NCI-H2227 treated with DMSO at 0.1 percent for 48 hours (cell line): ENCODE data around the gene PPT2.
"Not testable (repeated sequence)": the region's sequence is repeated elsewhere in the genome, so short reads cannot be mapped to it uniquely, and the experiment has no call there.

ENCODE experiments used
- DNase-seq: peaks from one replicate; lab custom pipeline; 2025; lab: John Stamatoyannopoulos, UW

Gene PPT2

DNA sequence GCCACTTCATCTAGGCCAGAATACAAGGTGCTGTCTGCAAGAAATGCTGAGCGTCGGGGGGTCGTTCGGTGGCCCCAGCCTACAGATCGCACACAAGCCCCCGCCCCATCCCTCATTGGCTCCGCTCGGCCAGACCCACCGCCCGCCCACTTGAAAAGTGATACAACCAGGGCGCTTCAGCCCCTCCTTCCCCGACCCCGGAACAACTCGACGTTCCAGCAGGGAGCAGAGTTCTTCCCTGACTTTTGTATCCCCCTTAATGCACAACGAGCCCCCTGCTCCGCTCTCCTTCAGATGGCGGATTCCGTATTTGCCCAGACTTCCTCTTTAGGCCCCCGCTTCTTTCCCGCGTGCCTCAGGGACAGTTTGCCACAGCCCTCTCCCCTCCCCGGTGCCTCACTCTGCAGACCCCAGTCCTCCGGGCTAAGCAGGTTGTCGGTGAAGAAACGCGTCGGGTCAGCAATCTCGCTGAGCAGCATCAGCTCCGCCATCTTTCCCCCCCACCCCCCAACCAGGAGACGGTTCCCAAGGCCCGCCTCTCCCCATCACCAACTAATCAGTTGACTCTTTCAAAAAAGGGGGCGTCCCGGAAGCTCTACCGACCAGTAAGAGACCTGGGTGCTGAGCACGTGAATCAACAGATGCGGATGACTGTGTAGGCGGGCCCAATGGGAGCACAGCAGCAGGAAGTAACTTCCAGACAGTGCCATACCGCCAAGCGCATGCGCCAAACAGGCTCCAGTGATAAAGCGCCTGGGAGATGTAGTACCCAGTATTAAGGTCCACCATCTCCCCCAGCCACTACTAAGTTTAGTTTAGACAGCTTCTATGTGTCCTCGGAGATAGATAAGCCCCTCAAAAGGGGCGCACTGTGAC is 26.0 kb upstream of the PPT2 start, which contains the start of gene ATF6B:
Gene ATF6B, minus strand, starts transcription at position 530 of the 876 bp plus-strand sequence. Its CDS starts 39 bp downstream, at position 491.
- peak; percentile 99 for DNase-seq

GRCh38 chr6:32128751-32129296 is 25.1 kb upstream of the PPT2 start:
- no peak for DNase-seq

DNA sequence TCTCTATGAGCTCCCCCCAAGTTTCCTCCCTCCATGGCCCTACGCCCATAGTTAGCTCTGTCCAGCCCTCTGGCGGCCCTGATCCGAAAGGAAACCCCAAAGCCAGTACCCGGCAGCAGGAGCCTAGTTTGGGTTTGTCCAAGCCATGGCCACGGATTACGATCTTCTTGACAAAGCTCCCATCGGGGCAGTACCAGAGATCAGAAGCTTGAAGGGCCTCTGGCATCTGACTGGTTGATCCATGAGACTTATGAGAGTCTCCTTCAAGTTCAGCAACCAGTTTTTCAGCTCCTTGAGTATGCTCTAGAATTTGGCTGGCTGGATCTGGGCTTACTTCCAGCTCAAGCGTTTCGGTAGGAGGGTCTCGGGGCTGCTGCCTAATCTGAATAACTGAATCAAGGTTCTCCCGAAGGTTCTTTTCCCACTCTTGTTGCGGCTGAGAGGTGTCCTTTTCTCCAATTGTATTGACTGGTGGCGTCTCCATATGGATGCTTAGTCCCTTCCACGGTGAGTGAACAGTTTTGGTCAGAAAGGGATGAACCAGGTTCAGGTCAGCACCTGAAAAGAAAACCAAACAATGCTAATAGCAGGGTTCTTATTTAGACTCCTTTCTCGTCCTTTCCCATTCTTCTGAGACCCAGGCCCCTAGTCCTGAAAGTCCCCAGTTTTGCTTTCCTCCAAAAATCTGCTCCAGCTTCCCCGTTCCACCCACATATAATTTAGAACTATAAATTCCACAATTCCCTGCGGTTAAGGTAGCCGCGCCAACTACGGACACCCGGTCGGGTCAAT is 24.4 kb upstream of the PPT2 start:
- DNase-seq, result peak; percentile 71

DNA sequence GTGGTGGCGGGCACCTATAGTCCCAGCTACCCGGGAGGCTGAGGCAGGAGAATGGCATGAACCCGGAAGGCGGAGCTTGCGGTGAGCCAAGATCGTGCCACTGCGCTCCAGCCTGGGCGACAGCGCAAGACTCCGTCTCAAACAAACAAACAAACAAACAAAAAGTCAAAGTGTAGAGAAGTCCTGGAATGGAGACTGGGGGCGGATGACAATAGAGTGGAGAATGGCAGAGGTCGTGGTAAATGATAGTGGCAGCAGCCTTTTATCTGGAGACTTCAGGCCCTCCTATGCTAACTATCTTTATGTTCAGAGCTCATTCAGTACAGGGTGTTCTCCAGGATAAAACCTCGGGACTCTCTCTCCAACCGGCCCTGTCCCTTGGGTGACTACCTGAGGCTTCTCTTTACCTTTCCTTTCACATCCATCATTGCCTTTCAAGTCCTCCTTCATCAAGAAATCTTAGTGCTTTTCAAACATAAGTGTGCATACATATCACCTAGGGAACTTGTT is 22.4 kb upstream of the PPT2 start:
- no peak for DNase-seq

GRCh38 chr6:32132110-32132509 is 21.8 kb upstream of the PPT2 start:
- no peak for DNase-seq

GRCh38 chr6:32133786-32134185 is 20.2 kb upstream of the PPT2 start:
- no peak for DNase-seq

- DNase-seq, result no peak
Measured at GRCh38 chr6:32137454-32137853, 16.5 kb upstream of the PPT2 start.

- no peak for DNase-seq
Measured at GRCh38 chr6:32139590-32139989, 14.4 kb upstream of the PPT2 start.

- DNase-seq, result no peak
Measured at GRCh38 chr6:32140420-32141046, 13.4 kb upstream of the PPT2 start.

GRCh38 chr6:32144238-32144637 is 9.7 kb upstream of the PPT2 start:
- DNase-seq, result not testable (repeated sequence)

GRCh38 chr6:32146287-32146686 is 7.7 kb upstream of the PPT2 start:
- no peak for DNase-seq

DNA sequence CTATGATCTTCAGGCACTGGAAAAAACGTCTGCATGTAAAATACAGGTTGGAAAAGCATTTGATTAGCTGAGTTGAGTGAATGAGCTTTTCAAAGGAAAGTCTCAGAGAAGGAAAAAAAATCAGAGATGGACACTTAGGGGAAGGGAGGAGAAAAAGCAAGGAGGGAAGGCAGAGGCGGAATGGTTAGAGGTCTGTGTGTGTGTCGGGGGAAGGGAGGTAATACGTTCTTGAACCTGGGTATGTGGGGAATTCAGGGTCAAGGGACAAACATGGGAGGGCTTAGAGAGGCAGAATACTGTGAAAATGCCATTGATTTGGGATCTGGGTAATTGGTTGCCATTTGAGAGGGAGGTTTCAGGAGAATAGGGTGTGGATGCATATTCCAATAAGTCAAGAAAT is 7.3 kb upstream of the PPT2 start:
- no peak for DNase-seq

DNA sequence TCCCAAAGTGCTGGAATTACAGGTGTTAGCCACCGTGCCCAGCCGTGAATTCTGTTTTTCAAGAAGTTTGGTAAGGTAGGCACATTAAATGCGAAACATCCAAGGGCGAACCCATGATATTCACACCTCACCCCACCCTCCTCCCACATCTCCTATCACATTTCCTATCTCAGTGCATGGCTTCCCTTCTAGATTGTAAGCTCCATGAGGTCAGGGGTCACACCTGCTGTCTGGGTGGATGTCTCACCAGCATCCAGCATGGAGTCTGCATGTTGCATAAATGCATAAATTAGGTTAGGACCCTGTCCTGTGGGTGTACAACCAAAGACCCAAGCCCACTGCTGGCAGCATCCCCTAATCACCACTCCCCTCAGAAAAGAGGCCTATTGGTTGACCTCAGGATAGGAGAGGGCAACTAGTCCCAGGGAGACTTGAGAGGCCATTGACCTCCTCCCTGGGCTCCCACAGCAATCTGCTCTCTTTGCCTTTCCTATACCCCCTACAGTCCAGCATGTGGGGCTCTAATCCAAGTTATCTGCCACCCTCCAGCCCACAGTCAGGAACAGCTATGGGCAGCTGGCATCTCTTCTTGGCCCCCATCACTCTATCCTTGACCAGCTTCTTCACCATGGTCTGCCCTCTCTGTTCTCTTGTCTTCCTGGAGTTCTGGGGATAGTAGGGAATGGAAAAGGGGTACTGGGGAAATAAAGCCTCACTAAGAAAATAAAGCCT is 6.4 kb upstream of the PPT2 start:
- no peak for DNase-seq

DNA sequence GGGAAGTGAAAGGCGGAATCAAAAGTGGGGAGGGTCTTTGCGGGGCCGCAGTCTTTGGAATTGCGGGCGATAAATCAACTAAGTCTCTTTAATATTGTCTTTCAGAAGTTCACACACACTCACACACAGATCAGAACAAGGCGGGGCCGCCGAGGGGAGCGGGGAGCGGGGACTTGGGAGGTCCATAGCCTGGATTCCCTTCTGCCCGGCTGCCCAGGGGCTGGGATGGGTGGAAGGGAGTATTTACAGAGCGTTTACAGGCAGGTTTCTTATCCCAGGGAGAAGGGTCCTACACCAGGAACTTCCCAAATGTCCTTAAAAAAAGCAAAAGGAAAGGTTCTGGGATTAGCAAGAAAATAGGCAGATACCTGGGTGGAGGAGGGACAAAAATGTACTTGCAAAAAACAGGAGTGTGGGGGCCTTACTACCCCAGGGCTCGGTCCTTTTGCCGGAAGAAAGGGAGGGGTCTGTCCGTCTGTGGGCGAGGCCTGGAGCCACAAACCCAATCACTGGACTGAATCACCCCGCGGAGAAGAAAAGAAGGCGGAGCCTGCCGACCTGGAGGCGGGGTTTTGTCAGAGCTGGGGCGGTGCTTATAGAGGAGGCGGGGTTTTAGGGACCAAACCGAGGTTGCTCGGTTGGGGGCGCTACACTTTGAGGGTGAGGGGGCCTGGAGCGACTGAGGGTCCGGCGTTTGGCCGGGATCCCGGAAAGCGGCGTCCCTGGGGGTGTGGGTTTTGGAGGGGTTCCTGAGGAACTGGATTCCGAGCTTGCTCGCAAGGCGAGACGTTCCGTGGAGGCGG is 5.5 kb upstream of the PPT2 start:
- no peak for DNase-seq

- DNase-seq, result no peak
Measured at GRCh38 chr6:32149092-32149755, 4.7 kb upstream of the PPT2 start.

DNA sequence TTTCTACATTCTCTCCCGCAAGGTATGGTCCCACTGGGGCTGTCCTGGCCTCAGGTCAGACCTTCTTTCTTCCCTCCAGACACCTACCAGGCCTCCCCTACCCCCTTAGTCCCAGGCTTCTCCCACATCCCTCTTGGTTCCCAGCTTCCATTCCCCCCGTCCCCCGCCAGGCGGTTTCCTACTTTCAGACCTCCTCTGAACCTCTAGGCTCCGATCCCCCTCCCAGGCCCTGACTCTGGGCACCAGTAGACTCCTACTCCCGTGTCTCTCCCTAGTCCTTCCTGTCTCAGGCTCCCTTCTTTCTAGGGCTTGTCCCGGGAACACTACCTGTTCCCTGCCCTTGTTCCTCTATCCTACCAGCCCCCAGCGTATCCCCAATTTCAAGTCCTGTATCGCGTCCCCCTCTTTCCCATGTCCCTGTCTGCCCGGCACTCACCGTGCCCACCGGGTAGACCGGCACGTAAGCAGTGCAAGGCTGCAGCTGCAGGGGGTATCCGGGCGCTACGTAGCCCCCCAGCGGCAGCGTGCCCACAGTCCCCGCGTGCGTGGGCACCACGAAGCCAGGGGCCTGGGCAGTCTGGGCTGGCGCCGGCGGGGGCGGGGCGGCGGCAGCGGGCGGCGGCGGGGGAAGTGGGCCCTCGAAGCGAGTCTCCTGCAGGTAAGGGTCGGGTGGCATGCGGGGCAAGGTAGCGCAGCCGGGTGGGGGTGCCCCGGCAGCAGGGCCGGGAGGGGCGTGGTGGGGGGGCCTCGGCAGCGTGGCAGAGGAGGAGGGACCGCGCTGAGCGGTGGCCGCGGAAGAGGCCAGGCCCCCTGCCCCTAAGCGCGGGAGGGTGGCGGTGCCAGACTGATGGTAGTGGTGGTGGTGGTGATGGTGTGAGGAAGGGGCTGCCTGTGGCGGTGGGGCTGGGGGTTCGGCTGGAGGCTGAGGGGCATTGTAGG is 3.7 kb upstream of the PPT2 start:
- DNase-seq, result no peak

GRCh38 chr6:32151181-32151862 is 2.6 kb upstream of the PPT2 start:
- no peak for DNase-seq
